HUES48 (cell line): ENCODE measurements around the gene PRPF6.
A peak's percentile ranks its signal among the peaks of the same experiment; 100 is the strongest.

Source experiments
- H3K27ac ChIP-seq: one replicate; pipeline ENCODE4 v1.7.0; 2013; ENCODE audit warnings: low read depth, low read length, inconsistent platforms
- H3K27me3 ChIP-seq: 2 replicates; pipeline ENCODE4 v1.6.1; 2013; ENCODE audit warnings: mild to moderate bottlenecking, low read length; ENCODE audit not compliant: control insufficient read depth, insufficient read depth
- H3K36me3 ChIP-seq: 2 replicates; pipeline ENCODE4 v1.6.1; 2013; ENCODE audit warnings: low read length; ENCODE audit not compliant: control insufficient read depth, insufficient read depth
- H3K4me1 ChIP-seq: 2 replicates; pipeline ENCODE4 v1.6.1; 2013; ENCODE audit warnings: mild to moderate bottlenecking, low read length; ENCODE audit not compliant: control insufficient read depth, insufficient read depth
- H3K4me3 ChIP-seq: 2 replicates; pipeline ENCODE4 v1.5.1; 2013; ENCODE audit warnings: mild to moderate bottlenecking, low read depth, low read length
- H3K9ac ChIP-seq: 2 replicates; pipeline ENCODE4 v1.6.1; 2013; ENCODE audit warnings: mild to moderate bottlenecking, low read depth, low read length, moderate library complexity
- H3K9me3 ChIP-seq: 2 replicates; pipeline ENCODE4 v1.6.1; 2013; ENCODE audit warnings: low read length; ENCODE audit not compliant: control insufficient read depth, insufficient read depth

Gene PRPF6

GRCh38 chr20:64079273-64080012, 98.5 kb downstream of the PRPF6 start, which contains the start of gene RGS19:
Gene RGS19 (minus strand): TSS chr20:64079518. CDS start chr20:64076886, 2,632 bp downstream.
- Histone ChIP-seq H3K4me1 (peaks cover 21% of the 10 kb centered on the region), H3K27me3 (peaks cover 41% of the 10 kb centered on the region), H3K27ac (peak within 1 kb of the TSS; percentile 21), H3K9me3 (no peaks in the 10 kb centered on the region), H3K4me3 (peak within 1 kb of the TSS; percentile 82), H3K36me3 (no peaks in the 10 kb centered on the region), H3K9ac (peak within 1 kb of the TSS; percentile 46; the same call in 1 of the 2 replicates)

- Histone ChIP-seq H3K4me1 (peaks cover 24% of the 10 kb centered on the region), H3K9me3 (no peaks in the 10 kb centered on the region), H3K27ac (peak within 1 kb of the TSS; percentile 21), H3K36me3 (no peaks in the 10 kb centered on the region), H3K9ac (peak within 1 kb of the TSS; percentile 46; the same call in 1 of the 2 replicates), H3K27me3 (peaks cover 49% of the 10 kb centered on the region), H3K4me3 (peak within 1 kb of the TSS; percentile 82)
Measured at GRCh38 chr20:64080013-64080812, 99.3 kb downstream of the PRPF6 start, which contains the start of gene OPRL1. Gene OPRL1 (plus strand): TSS chr20:64080082. CDS start chr20:64092721, 12,639 bp downstream.

GRCh38 chr20:64080813-64081623, 100.1 kb downstream of the PRPF6 start:
- H3K9ac ChIP-seq = no peak overlapping the region
- peak overlapping the region; percentile 82; the same call in 1 of the 2 replicates for H3K4me3 ChIP-seq
- peaks cover 24% of the 10 kb centered on the region for H3K4me1 ChIP-seq
- H3K27me3 ChIP-seq = peaks cover 57% of the 10 kb centered on the region
- no peaks in the 10 kb centered on the region for H3K36me3 ChIP-seq
- H3K9me3 ChIP-seq = no peaks in the 10 kb centered on the region
- H3K27ac ChIP-seq = no peak overlapping the region

GRCh38 chr20:64081624-64081964, 100.7 kb downstream of the PRPF6 start:
- H3K4me3 ChIP-seq = no peak overlapping the region
- no peak overlapping the region for H3K9ac ChIP-seq
- H3K27me3 ChIP-seq = peaks cover 62% of the 10 kb centered on the region
- H3K27ac ChIP-seq = no peak overlapping the region
- H3K36me3 ChIP-seq = no peaks in the 10 kb centered on the region
- peaks cover 24% of the 10 kb centered on the region for H3K4me1 ChIP-seq
- H3K9me3 ChIP-seq = no peaks in the 10 kb centered on the region

- H3K9ac ChIP-seq = no peak overlapping the region
Measured at GRCh38 chr20:64082126-64082731, 101.3 kb downstream of the PRPF6 start.

More at GRCh38 chr20:64082126-64082731, 101.3 kb downstream of the PRPF6 start:
- no peaks in the 10 kb centered on the region for H3K36me3 ChIP-seq
- H3K27me3 ChIP-seq = peaks cover 62% of the 10 kb centered on the region
- no peak overlapping the region for H3K27ac ChIP-seq
- H3K4me1 ChIP-seq = peaks cover 24% of the 10 kb centered on the region
- H3K9me3 ChIP-seq = no peaks in the 10 kb centered on the region
- no peak overlapping the region for H3K4me3 ChIP-seq
